DND-41 (cell line): Measurements from ENCODE around the gene PLEKHA5.

ENCODE experiments used
- ATAC-seq: fragments of 200-7000 bp; cut with Tn5 transposase; 3 replicates; pipeline ENCODE4 v1.9.1; 2021; ENCODE audit warnings: low read depth; ENCODE audit not compliant: insufficient read depth
- DNase-seq: peaks from one replicate; pipeline ENCODE4 v3.0.0-alpha.2; 2020
- H2AFZ ChIP-seq: 2 replicates; pipeline ENCODE4 v1.6.0; 2012; ENCODE audit warnings: low read depth, low read length
- H3K27ac ChIP-seq: 2 replicates; pipeline ENCODE4 v1.5.1; 2012; ENCODE audit warnings: low read length, inconsistent platforms
- H3K27me3 ChIP-seq: fragments of 200-600 bp; sonication (generic); 2 replicates; pipeline ENCODE4 v1.6.0; 2012; ENCODE audit warnings: low read length, mild to moderate bottlenecking, inconsistent platforms; ENCODE audit not compliant: insufficient read depth, poor library complexity
- H3K36me3 ChIP-seq: 2 replicates; pipeline ENCODE4 v1.5.1; 2012; ENCODE audit warnings: low read length, inconsistent platforms; ENCODE audit not compliant: insufficient read depth
- H3K4me1 ChIP-seq: 2 replicates; pipeline ENCODE4 v1.5.1; 2012; ENCODE audit warnings: mild to moderate bottlenecking, low read length; ENCODE audit not compliant: insufficient read depth
- H3K4me2 ChIP-seq: 2 replicates; pipeline ENCODE4 v1.6.0; 2012; ENCODE audit warnings: mild to moderate bottlenecking, moderate library complexity, low read length, inconsistent platforms; ENCODE audit not compliant: insufficient read depth
- H3K4me3 ChIP-seq, 2 experiments: fragments of 200-600 bp in 1 of 2; shearing (Covaris generic) in 1 of 2; 2 replicates each; pipeline ENCODE4 v1.5.1; 2012 to 2016; ENCODE audit warnings: inconsistent platforms in 2 of 2, low read length in 2 of 2, mild to moderate bottlenecking in 2 of 2, low read depth in 1 of 2, moderate library complexity in 1 of 2
- H3K79me2 ChIP-seq: 2 replicates; pipeline ENCODE4 v1.6.0; 2012; ENCODE audit warnings: low read length, inconsistent platforms; ENCODE audit not compliant: insufficient read depth
- H3K9ac ChIP-seq: 2 replicates; pipeline ENCODE4 v1.6.0; 2012; ENCODE audit warnings: low read depth, mild to moderate bottlenecking, inconsistent platforms, low read length, moderate library complexity
- H3K9me3 ChIP-seq: 2 replicates; pipeline ENCODE4 v1.5.1; 2012; ENCODE audit warnings: low read length, moderate library complexity, mild to moderate bottlenecking, inconsistent platforms; ENCODE audit not compliant: insufficient read depth, severe bottlenecking
- H4K20me1 ChIP-seq: 2 replicates; pipeline ENCODE4 v1.6.0; 2012; ENCODE audit warnings: low read length; ENCODE audit not compliant: insufficient read depth
- CTCF ChIP-seq: IDR thresholded peaks from 2 replicates; pipeline ENCODE4 v1.5.1; 2012; ENCODE audit warnings: borderline replicate concordance, low read length, moderate library complexity, mild to moderate bottlenecking; ENCODE audit not compliant: poor library complexity, severe bottlenecking; ENCODE audit errors: extremely low read depth
- EZH2 ChIP-seq: IDR thresholded peaks from 3 replicates; pipeline ENCODE4 v1.6.1; 2012; ENCODE audit warnings: borderline replicate concordance, low read depth, mild to moderate bottlenecking, moderate library complexity, low read length, inconsistent platforms; ENCODE audit not compliant: severe bottlenecking

Gene PLEKHA5

GRCh38 chr12:19191089-19191488 lies 61.6 kb downstream of the PLEKHA5 start:
- DNase-seq (no peak), ATAC-seq (no peak)
- Histone ChIP-seq H3K4me3 (no peak overlapping the region), H3K4me2 (no peak overlapping the region), H3K36me3 (no peaks in the 10 kb centered on the region), H3K27me3 (no peaks in the 10 kb centered on the region), H3K4me1 (no peaks in the 10 kb centered on the region), H2AFZ (no peak overlapping the region), H3K79me2 (peaks cover 13% of the 10 kb centered on the region), H4K20me1 (no peaks in the 10 kb centered on the region; the same call in 1 of the 2 replicates), H3K9me3 (no peaks in the 10 kb centered on the region), H3K9ac (no peak overlapping the region), H3K27ac (no peak overlapping the region)
- no peak for TF ChIP-seq EZH2
- no peak for TF ChIP-seq CTCF

- no peaks in the 10 kb centered on the region; the same call in 1 of the 2 replicates for H4K20me1 ChIP-seq
- peaks cover 13% of the 10 kb centered on the region for H3K79me2 ChIP-seq
- DNase-seq = no peak
- TF ChIP-seq EZH2 (no peak), CTCF (no peak)
- ATAC-seq = no peak
- H3K4me2 ChIP-seq = no peak overlapping the region
- H3K9ac ChIP-seq = no peak overlapping the region
- no peaks in the 10 kb centered on the region for H3K4me1 ChIP-seq
- H3K27ac ChIP-seq = no peak overlapping the region
- no peak overlapping the region for H3K4me3 ChIP-seq
- no peak overlapping the region for H2AFZ ChIP-seq
- no peaks in the 10 kb centered on the region for H3K9me3 ChIP-seq
- no peaks in the 10 kb centered on the region for H3K36me3 ChIP-seq
- H3K27me3 ChIP-seq = no peaks in the 10 kb centered on the region
Observed at GRCh38 chr12:19191563-19191962, 62.0 kb downstream of the PLEKHA5 start.

DNA sequence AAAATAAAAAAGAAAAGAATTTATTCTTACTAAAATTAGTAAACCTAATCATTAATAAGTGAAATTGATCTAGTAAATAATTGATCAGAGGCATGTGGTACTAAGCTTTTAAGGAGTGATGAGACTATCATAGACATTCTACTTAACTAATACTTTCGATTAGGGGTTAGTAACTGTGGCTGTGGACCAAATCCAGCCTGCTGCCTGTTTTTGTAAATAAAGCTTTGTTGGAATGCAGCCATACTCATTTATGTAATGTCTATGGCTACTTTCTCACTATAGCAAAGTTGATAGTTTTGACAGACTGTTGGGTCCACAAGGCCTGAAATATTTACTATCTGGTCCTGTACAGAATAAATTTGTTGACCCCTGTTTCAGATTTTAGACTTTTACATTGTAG lies 63.2 kb downstream of the PLEKHA5 start:
- ATAC-seq (no peak), DNase-seq (no peak)
- Histone ChIP-seq H3K79me2 (peaks cover 13% of the 10 kb centered on the region), H3K27ac (no peak overlapping the region), H3K4me3 (no peak overlapping the region), H4K20me1 (no peaks in the 10 kb centered on the region; the same call in 1 of the 2 replicates), H3K4me1 (no peaks in the 10 kb centered on the region), H3K9ac (no peak overlapping the region), H3K27me3 (no peaks in the 10 kb centered on the region), H3K4me2 (no peak overlapping the region), H2AFZ (no peak overlapping the region), H3K36me3 (no peaks in the 10 kb centered on the region), H3K9me3 (no peaks in the 10 kb centered on the region)
- TF ChIP-seq EZH2 = no peak
- no peak for TF ChIP-seq CTCF

GRCh38 chr12:19194963-19195362 lies 65.4 kb downstream of the PLEKHA5 start:
- no peaks in the 10 kb centered on the region; the same call in 1 of the 2 replicates for H4K20me1 ChIP-seq

More at GRCh38 chr12:19194963-19195362, 65.4 kb downstream of the PLEKHA5 start:
- Histone ChIP-seq H2AFZ (no peak overlapping the region), H3K27me3 (no peaks in the 10 kb centered on the region), H3K79me2 (peaks cover 10% of the 10 kb centered on the region), H3K4me3 (no peak overlapping the region), H3K9ac (no peak overlapping the region), H3K36me3 (no peaks in the 10 kb centered on the region), H3K4me2 (no peak overlapping the region), H3K4me1 (peaks cover 12% of the 10 kb centered on the region), H3K9me3 (no peaks in the 10 kb centered on the region), H3K27ac (no peak overlapping the region)
- ATAC-seq (no peak), DNase-seq (no peak)
- TF ChIP-seq CTCF (no peak), EZH2 (no peak)
